Caco-2 (cell line): ENCODE results near the gene ULK2. TPM values are rescaled to one million over a fixed set of nuclear protein-coding genes. Genes with fewer than 3 reads are reported as not detected.
A peak's percentile ranks its signal among the peaks of the same experiment; 100 is the strongest.

ENCODE experiments used
- BruUV-seq: library from RNA; stranded (reverse); fragments of 400-500 nt; replicated peaks from 2 replicates; lab custom pipeline; 2021; lab: Mats Ljungman, UMichigan
- CTCF ChIA-PET: fragments of 300-600 bp; sonication (Branson Sonifier 250); formaldehyde crosslinking; loops from one replicate; lab custom pipeline; 2022; ENCODE audit warnings: antibody characterized with exemption; lab: Charles Lee
- POLR2A ChIA-PET: fragments of 300-600 bp; sonication (Branson Sonifier 250); formaldehyde crosslinking; loops from one replicate; lab custom pipeline; 2022; ENCODE audit warnings: antibody characterized with exemption; lab: Charles Lee
- DNase-seq, 2 experiments: peaks; one replicate each; pipeline versions ENCODE4 v3.0.0 to v3.0.0-alpha.2; 2020 to 2022
- H3K27me3 ChIP-seq: replicated peaks from 2 replicates; pipeline ENCODE4 v1.6.0; 2011; ENCODE audit warnings: low read length; ENCODE audit not compliant: control insufficient read depth, insufficient read depth
- H3K36me3 ChIP-seq: 2 replicates; pipeline ENCODE4 v1.5.1; 2011; ENCODE audit warnings: low read length; ENCODE audit not compliant: control insufficient read depth, insufficient read depth
- H3K4me1 ChIP-seq: fragments of 250-450 bp; sonication (Bioruptor Pico); 2 replicates; pipeline ENCODE4 v1.5.1; 2020; ENCODE audit warnings: mild to moderate bottlenecking
- H3K4me3 ChIP-seq: 2 replicates; pipeline ENCODE4 v1.5.1; 2011; ENCODE audit warnings: low read depth, mild to moderate bottlenecking, control low read depth, low read length
- H3K9me3 ChIP-seq: fragments of 250-450 bp; sonication (Bioruptor Pico); 2 replicates; pipeline ENCODE4 v1.5.1; 2020; ENCODE audit warnings: mild to moderate bottlenecking, moderate library complexity
- H3K27ac Mint-ChIP-seq: one replicate; pipeline ENCODE4 v1.8.0; 2022; ENCODE audit warnings: mixed read lengths; ENCODE audit not compliant: unreplicated experiment
- H3K27me3 Mint-ChIP-seq: one replicate; pipeline ENCODE4 v1.8.0; 2022; ENCODE audit warnings: mixed read lengths; ENCODE audit not compliant: insufficient read depth, unreplicated experiment
- H3K36me3 Mint-ChIP-seq: one replicate; pipeline ENCODE4 v1.8.0; 2022; ENCODE audit warnings: mild to moderate bottlenecking, mixed read lengths; ENCODE audit not compliant: insufficient read depth, unreplicated experiment
- H3K4me1 Mint-ChIP-seq: one replicate; pipeline ENCODE4 v1.8.0; 2022; ENCODE audit warnings: low read depth, mixed read lengths; ENCODE audit not compliant: unreplicated experiment
- H3K4me3 Mint-ChIP-seq: one replicate; pipeline ENCODE4 v1.8.0; 2022; ENCODE audit warnings: mild to moderate bottlenecking, moderate library complexity, mixed read lengths; ENCODE audit not compliant: unreplicated experiment
- H3K9me3 Mint-ChIP-seq: one replicate; pipeline ENCODE4 v1.8.0; 2022; ENCODE audit warnings: mixed read lengths; ENCODE audit not compliant: unreplicated experiment
- CTCF ChIP-seq, 2 experiments: fragments of 200-600 bp in 1 of 2; IDR thresholded peaks; 1 replicate in 1 of 2; 2 replicates in 1 of 2; pipeline versions ENCODE4 v1.5.1 to v1.8.0; 2011 to 2022; ENCODE audit warnings: antibody characterized with exemption in 1 of 2, control low read depth in 1 of 2, inconsistent platforms in 1 of 2, low read depth in 1 of 2, low read length in 1 of 2, mild to moderate bottlenecking in 1 of 2, moderate library complexity in 1 of 2; ENCODE audit not compliant: insufficient read depth in 1 of 2, severe bottlenecking in 1 of 2, unreplicated experiment in 1 of 2
- intact Hi-C: fragments of 100-400 bp; cut with micrococcal nuclease; formaldehyde crosslinking; loops from one replicate; pipeline ENCODE4 v1.10.0; 2022; ENCODE audit not compliant: unreplicated experiment
- total RNA-seq: library from RNA; stranded (reverse); gene quantifications from 2 replicates; pipeline ENCODE4 v1.2.3, GENCODE V29; 2022

The ULK2 gene
- total RNA-seq, 1 experiment from 2014 or later = 9.2 TPM

- H3K27me3 Mint-ChIP-seq = no peaks in the 10 kb centered on the region
- intact Hi-C loops = no loop called here
- Histone ChIP-seq H3K4me1 (no peaks in the 10 kb centered on the region), H3K4me3 (no peak overlapping the region), H3K9me3 (no peaks in the 10 kb centered on the region), H3K36me3 (peaks cover 6% of the 10 kb centered on the region), H3K27me3 (no peaks in the 10 kb centered on the region; the same call in 1 of the 2 replicates)
- no peaks in the 10 kb centered on the region for H3K9me3 Mint-ChIP-seq
- H3K4me3 Mint-ChIP-seq = no peak overlapping the region
- no TSS peak for BruUV-seq
- H3K4me1 Mint-ChIP-seq = peaks cover 6% of the 10 kb centered on the region
- peaks cover 87% of the 10 kb centered on the region for H3K36me3 Mint-ChIP-seq
- no peak for TF ChIP-seq CTCF (IDR thresholded peaks at IDR 0.05; ENCODE audit: insufficient read depth in 1 of 2, low read depth in 1 of 2, low read length in 1 of 2, severe bottlenecking in 1 of 2, unreplicated experiment in 1 of 2)
- no peak overlapping the region for H3K27ac Mint-ChIP-seq
- DNase-seq = no peak
- CTCF ChIA-PET = no interaction called here
- POLR2A ChIA-PET = no interaction called here
These were observed 36.7 kb upstream of the ULK2 start for GRCh38 chr17:19904412-19904811.

GRCh38 chr17:19900809-19901208, 33.1 kb upstream of the ULK2 start:
- Mint-ChIP-seq H3K9me3 (no peaks in the 10 kb centered on the region), H3K4me3 (no peak overlapping the region), H3K4me1 (no peaks in the 10 kb centered on the region), H3K27ac (no peak overlapping the region), H3K27me3 (no peaks in the 10 kb centered on the region), H3K36me3 (peaks cover 58% of the 10 kb centered on the region)
- TF ChIP-seq CTCF (IDR thresholded peaks at IDR 0.05; ENCODE audit: insufficient read depth in 1 of 2, low read depth in 1 of 2, low read length in 1 of 2, severe bottlenecking in 1 of 2, unreplicated experiment in 1 of 2) = no peak
- CTCF ChIA-PET = no interaction called here
- BruUV-seq = no TSS peak
- H3K27me3 ChIP-seq = no peaks in the 10 kb centered on the region; the same call in 1 of the 2 replicates
- H3K36me3 ChIP-seq = peaks cover 4% of the 10 kb centered on the region; the same call in 1 of the 2 replicates
- POLR2A ChIA-PET = no interaction called here
- no peak for DNase-seq
- H3K4me3 ChIP-seq = no peak overlapping the region
- intact Hi-C loops = no loop called here
- no peaks in the 10 kb centered on the region for H3K4me1 ChIP-seq
- H3K9me3 ChIP-seq = no peaks in the 10 kb centered on the region

GRCh38 chr17:19897903-19898302, 30.2 kb upstream of the ULK2 start:
- H3K4me1 Mint-ChIP-seq = no peaks in the 10 kb centered on the region
- POLR2A ChIA-PET = no interaction called here

More at GRCh38 chr17:19897903-19898302, 30.2 kb upstream of the ULK2 start:
- no peak overlapping the region for H3K4me3 Mint-ChIP-seq
- peaks cover 34% of the 10 kb centered on the region for H3K36me3 Mint-ChIP-seq
- Histone ChIP-seq H3K4me3 (no peak overlapping the region), H3K27me3 (no peaks in the 10 kb centered on the region; the same call in 1 of the 2 replicates), H3K4me1 (no peaks in the 10 kb centered on the region), H3K36me3 (peaks cover 4% of the 10 kb centered on the region; the same call in 1 of the 2 replicates), H3K9me3 (no peaks in the 10 kb centered on the region)
- H3K27me3 Mint-ChIP-seq = no peaks in the 10 kb centered on the region
- no TSS peak for BruUV-seq
- DNase-seq = no peak
- intact Hi-C loops = no loop called here
- TF ChIP-seq CTCF (IDR thresholded peaks at IDR 0.05; ENCODE audit: insufficient read depth in 1 of 2, low read depth in 1 of 2, low read length in 1 of 2, severe bottlenecking in 1 of 2, unreplicated experiment in 1 of 2) = no peak
- CTCF ChIA-PET = no interaction called here
- peak overlapping the region; percentile 25 for H3K27ac Mint-ChIP-seq
- H3K9me3 Mint-ChIP-seq = no peaks in the 10 kb centered on the region
